ENCODE results near the gene UBN2.
"Not testable (repeated sequence)": the region's sequence is repeated elsewhere in the genome, so short reads cannot be mapped to it uniquely, and the experiment has no call there.

Gene UBN2

DNA sequence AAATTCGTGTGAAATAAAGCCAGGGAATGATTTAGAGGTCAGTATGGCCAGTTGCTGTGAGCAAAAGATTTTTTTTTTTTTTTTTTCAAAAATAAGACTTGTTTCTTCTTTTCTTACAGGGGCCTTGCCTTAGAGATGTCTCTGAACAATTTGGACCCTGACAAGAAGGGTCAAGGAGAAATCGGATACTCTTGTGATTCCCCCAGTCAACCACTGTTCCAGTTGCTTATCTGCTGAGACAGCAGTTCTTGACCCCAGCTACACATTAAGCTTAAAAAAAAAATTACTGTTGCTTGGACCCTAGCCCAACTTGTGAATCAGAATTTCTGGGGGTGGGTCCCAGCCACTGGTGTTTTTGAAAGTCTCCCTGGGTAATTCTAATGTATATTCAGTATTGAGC lies 98.1 kb downstream of the UBN2 start:
- no peak for DNase-seq (ENCODE audit: low read depth)
- no peak overlapping the region for H3K4me3 ChIP-seq (ENCODE audit: low read length)
- TF ChIP-seq, protein P1, sequence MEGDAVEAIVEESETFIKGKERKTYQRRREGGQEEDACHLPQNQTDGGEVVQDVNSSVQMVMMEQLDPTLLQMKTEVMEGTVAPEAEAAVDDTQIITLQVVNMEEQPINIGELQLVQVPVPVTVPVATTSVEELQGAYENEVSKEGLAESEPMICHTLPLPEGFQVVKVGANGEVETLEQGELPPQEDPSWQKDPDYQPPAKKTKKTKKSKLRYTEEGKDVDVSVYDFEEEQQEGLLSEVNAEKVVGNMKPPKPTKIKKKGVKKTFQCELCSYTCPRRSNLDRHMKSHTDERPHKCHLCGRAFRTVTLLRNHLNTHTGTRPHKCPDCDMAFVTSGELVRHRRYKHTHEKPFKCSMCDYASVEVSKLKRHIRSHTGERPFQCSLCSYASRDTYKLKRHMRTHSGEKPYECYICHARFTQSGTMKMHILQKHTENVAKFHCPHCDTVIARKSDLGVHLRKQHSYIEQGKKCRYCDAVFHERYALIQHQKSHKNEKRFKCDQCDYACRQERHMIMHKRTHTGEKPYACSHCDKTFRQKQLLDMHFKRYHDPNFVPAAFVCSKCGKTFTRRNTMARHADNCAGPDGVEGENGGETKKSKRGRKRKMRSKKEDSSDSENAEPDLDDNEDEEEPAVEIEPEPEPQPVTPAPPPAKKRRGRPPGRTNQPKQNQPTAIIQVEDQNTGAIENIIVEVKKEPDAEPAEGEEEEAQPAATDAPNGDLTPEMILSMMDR (conservative IDR thresholded peaks at IDR 0.05; ENCODE audit: low read length) = no peak

DNA sequence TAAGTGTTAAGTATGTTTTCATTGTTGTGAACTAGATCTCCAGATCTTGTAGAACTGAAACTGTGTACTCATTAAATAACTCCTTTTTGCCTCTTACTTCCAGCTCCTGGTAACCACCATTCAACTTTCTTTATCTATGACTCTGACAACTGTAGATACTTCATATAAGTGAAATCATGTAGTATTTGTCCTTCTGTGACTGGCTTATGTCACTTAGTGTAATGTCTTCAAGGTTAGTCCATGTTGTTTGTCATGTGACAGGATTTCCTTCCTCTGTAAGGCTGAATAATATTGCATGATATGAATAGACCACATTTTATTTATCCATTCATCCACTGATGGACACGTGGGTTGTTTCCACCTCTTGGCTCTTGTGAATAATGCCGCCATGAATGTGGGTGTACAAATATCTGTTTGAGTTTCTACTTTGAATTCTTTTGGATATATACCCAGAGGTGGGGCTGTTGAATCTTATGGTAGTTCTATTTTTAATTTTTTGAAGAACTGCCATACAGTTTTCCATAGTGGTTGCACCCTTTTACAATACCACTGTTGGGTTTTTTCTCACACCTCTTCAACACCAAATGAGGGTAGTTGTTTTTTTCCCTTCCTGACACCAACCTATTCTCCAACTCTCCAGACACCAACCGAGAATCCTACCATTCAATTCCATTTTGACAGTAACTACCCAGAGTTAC lies 99.4 kb downstream of the UBN2 start:
- TF ChIP-seq, protein P1 (conservative IDR thresholded peaks at IDR 0.05; ENCODE audit: low read length) = no peak
- H3K4me3 ChIP-seq (ENCODE audit: low read length) = no peak overlapping the region
- no peak for DNase-seq (ENCODE audit: low read depth)

DNA sequence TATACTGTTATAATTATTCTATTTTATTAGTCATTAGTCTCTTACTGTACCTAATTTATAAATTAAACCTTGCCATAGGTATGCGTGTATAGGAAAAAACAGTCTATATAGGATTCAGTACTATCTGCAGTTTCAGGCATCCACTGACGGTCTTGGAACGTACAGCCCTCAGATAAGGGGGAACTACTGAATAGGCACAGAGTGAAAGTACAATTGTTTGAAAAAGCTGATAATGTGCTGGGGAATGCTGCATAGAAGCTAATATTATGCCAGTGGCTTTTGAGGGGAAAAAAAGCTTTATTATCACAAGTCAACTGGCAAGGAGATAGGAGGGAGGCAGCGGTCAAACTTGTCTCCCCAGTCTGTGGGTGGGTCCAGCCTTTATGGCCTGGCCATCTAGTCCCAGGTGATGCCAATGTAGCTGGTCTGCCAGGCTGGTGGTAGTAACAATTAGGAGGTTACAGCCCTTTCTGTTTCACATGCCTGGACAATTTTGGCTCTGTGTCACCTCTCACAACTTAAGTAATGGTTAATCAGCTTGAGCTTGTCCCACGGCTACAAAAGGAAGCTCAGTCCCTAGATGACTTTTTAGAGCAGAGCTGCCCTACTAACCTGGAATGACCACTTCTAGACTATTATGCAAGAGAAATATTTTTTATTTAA lies 101.8 kb downstream of the UBN2 start:
- no peak for DNase-seq (ENCODE audit: low read depth)
- TF ChIP-seq, protein P1 (conservative IDR thresholded peaks at IDR 0.05; ENCODE audit: low read length) = no peak

DNA sequence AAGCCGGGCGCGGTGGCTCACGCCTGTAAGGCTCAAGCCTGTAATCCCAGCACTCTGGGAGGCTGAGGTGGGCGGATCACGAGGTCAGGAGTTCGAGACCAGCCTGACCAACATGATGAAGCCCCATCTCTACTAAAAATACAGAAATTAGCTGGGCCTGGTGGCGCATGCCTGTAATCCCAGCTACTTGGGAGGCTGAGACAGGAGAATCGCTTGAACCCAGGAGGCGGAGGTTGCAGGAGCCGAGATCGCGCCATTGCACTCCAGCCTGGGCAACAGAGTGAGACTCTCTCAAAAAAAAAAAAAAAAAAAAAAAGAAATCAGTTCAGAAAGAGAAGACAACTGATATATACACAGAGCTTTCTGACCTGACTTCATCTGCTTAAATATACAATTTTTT lies 102.4 kb downstream of the UBN2 start:
- DNase-seq (ENCODE audit: low read depth); H3K4me3 ChIP-seq (ENCODE audit: low read length): not testable (repeated sequence)

More for the DNA sequence above, 101.8 kb downstream of the UBN2 start:
- H3K4me3 ChIP-seq (ENCODE audit: low read length) = no peak overlapping the region

DNA sequence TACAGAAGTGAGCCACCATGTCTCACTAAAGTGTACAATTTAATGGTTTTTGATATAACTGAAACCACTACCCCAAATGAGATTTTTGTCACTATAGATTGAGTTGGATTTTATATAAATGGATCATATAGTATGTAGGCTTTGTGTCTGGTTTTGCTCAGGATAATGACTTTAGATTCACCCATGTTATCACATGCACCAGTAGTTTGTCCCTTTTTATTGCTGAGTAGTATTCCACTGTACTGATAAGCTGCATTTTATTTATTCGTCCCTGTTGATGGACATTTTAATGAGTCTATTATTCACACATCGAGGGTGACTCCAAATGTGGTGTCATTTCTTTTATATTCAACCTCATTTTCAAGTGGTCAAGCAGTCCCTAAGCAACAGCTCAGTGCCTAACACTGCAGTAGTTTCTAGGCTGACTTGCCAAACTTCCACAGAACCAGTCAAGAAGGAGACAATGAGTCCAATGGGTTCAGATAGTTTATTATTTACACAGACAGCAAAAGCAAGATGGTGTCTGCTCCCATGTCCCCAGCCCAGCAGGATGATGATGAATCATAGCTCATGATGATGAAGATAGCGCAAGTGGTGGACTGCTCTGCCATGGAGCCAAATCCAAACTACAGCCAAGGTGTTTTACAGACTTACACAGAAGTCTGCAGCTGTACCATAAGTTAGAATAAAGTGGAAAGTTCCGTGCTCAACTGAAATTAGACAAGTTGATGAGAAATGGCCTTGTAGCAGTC lies 103.5 kb downstream of the UBN2 start:
- TF ChIP-seq, protein P1 (conservative IDR thresholded peaks at IDR 0.05; ENCODE audit: low read length) = no peak
- DNase-seq (ENCODE audit: low read depth) = no peak
- H3K4me3 ChIP-seq (ENCODE audit: low read length) = no peak overlapping the region

DNA sequence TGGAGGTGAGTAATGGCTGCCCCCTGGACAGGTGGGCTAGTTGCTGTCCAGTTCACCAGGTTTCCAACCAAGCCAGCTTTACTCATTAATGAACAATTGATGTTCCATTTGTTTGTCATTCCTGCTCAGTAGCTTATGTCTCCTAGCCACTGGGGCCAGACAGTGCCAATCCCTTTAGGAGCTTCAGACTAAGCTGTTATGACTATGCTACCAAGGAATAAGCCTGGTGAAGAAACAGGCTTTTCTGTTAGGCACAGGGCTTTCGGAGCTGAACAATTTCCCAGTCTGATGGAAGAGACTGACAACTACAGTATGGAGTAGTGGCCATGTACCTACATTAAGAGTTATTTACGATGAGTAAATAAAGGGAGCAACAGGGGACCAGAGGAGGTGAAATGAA lies 108.0 kb downstream of the UBN2 start:
- TF ChIP-seq, protein P1 (conservative IDR thresholded peaks at IDR 0.05; ENCODE audit: low read length) = no peak
- no peak overlapping the region for H3K4me3 ChIP-seq (ENCODE audit: low read length)
- no peak for DNase-seq (ENCODE audit: low read depth)

DNA sequence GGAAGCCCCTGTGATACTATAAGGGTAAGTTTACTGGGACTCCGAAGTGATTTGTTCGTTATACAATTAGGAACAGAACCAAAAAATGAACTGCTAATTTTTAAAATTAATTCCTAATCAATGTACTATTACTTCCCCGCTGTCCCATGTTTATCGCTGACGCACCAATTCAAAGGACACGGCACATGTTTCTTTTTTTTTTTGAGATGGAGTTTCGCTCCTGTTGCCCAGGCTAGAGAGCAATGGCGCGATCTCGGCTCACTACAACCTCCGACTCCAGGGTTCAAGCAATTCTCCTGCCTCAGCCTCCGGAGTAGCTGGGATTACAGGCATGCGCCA lies 108.6 kb downstream of the UBN2 start:
- H3K4me3 ChIP-seq (ENCODE audit: low read length) = peak overlapping the region; percentile 97
- TF ChIP-seq, protein P1 (conservative IDR thresholded peaks at IDR 0.05; ENCODE audit: low read length) = no peak
- no peak for DNase-seq (ENCODE audit: low read depth)
